GM18498 (cell line): ENCODE results near the gene ATP6V1C2.

ENCODE experiments used
- ATAC-seq: cut with Tn5 transposase; IDR thresholded peaks from one replicate; pipeline ENCODE4 v1.9.1; 2021; ENCODE audit warnings: mild to moderate bottlenecking, moderate library complexity; ENCODE audit not compliant: unreplicated experiment

Gene ATP6V1C2

GRCh38 chr2:10832203-10832936 lies 110.9 kb downstream of the ATP6V1C2 start:
- peak; percentile 89 for ATAC-seq

GRCh38 chr2:10833021-10833420 lies 111.6 kb downstream of the ATP6V1C2 start:
- no peak for ATAC-seq

GRCh38 chr2:10834068-10834655 lies 112.7 kb downstream of the ATP6V1C2 start:
- ATAC-seq = no peak
